Testis (tissue), 3 donors: Measurements from ENCODE around the gene GRIK2. TPM values are rescaled to one million over a fixed set of nuclear protein-coding genes. Genes with fewer than 3 reads are reported as not detected.

Experiments used
- DNase-seq: peaks from one replicate; pipeline ENCODE4 v3.0.0-alpha.2; 2019
- H3K27ac ChIP-seq, 2 donors: fragments of 200-600 bp; sonication (generic); one replicate each; pipeline ENCODE4 v1.5.1; 2019
- H3K27me3 ChIP-seq: fragments of 200-600 bp; sonication (generic); one replicate; pipeline ENCODE4 v1.5.1; 2019
- H3K36me3 ChIP-seq: fragments of 200-600 bp; sonication (generic); one replicate; pipeline ENCODE4 v1.5.1; 2017; ENCODE audit warnings: low read depth; ENCODE audit errors: missing control alignments
- H3K4me1 ChIP-seq: fragments of 200-600 bp; sonication (generic); one replicate; pipeline ENCODE4 v1.5.1; 2019
- H3K4me3 ChIP-seq, 2 donors: fragments of 200-600 bp; sonication (generic); one replicate each; pipeline ENCODE4 v1.5.1; 2017 to 2019
- H3K9me3 ChIP-seq: fragments of 200-600 bp; sonication (generic); one replicate; pipeline ENCODE4 v1.5.1; 2017
- CTCF ChIP-seq, 3 experiments: fragments of 450-650 bp in 2 of 3; fragments of 200-600 bp in 1 of 3; sonication (generic) in 1 of 3; IDR thresholded peaks; one replicate each; pipeline ENCODE4 v1.5.1; 2016 to 2019; ENCODE audit warnings: antibody characterized with exemption in 3 of 3, mild to moderate bottlenecking in 2 of 3, moderate library complexity in 1 of 3
- POLR2A ChIP-seq: fragments of 450-650 bp; IDR thresholded peaks from one replicate; pipeline ENCODE4 v1.6.1; 2017; ENCODE audit warnings: antibody characterized with exemption, mild to moderate bottlenecking, moderate library complexity
- WGBS, 2 donors: methylation state at CpG; one replicate each; pipeline ENCODE4 v1.1.5; 2018; 5-methylcytosine and 5-hydroxymethylcytosine counted together
- intact Hi-C: fragments of 100-400 bp; cut with DNase I; formaldehyde crosslinking; loops from one replicate; pipeline ENCODE4 v1.15.1; 2023; ENCODE audit warnings: low total_unique reads
- polyA plus RNA-seq: library from polyadenylated mRNA; stranded (reverse); fragments of 350-450 nt; fragmentation: Illumina TruSeq; extraction: RNeasy Lipid Tissue Mini Kit (QIAGEN cat#74804); gene quantifications from one replicate; pipeline ENCODE4 v1.2.3, GENCODE V29; 2014; ENCODE audit warnings: low read depth, low replicate concordance; ENCODE audit not compliant: insufficient read depth
- total RNA-seq, 2 donors: library from RNA; depleted of rRNA; stranded (reverse); fragments of >200 nt; gene quantifications; one replicate each; pipeline ENCODE4 v1.2.3, GENCODE V29; 2016

GRIK2 gene
- total and polyA plus RNA-seq, 3 donors from 2014 or later = 1.1 to 23.5 (median 12.4) TPM

GRCh38 chr6:101537753-101538316 is 144.3 kb downstream of the GRIK2 start:
- no peaks in the 10 kb centered on the region for H3K27me3 ChIP-seq
- no peak for DNase-seq
- no peak overlapping the region for H3K4me3 ChIP-seq
- no peak overlapping the region for H3K27ac ChIP-seq
- no peaks in the 10 kb centered on the region for H3K36me3 ChIP-seq
- H3K9me3 ChIP-seq = no peaks in the 10 kb centered on the region
- H3K4me1 ChIP-seq = no peaks in the 10 kb centered on the region
- TF ChIP-seq CTCF (IDR thresholded peaks at IDR 0.05) (no peak), POLR2A (no peak)
- WGBS, 2 donors = 71 to 87% methylated on average over 2 of the region's 2 CpGs
- intact Hi-C loops = no loop called here

GRCh38 chr6:101539510-101540245 is 146.2 kb downstream of the GRIK2 start:
- Histone ChIP-seq H3K4me1 (no peaks in the 10 kb centered on the region), H3K4me3 (no peak overlapping the region), H3K27me3 (no peaks in the 10 kb centered on the region), H3K36me3 (no peaks in the 10 kb centered on the region), H3K27ac (no peak overlapping the region), H3K9me3 (no peaks in the 10 kb centered on the region)
- DNase-seq = no peak
- TF ChIP-seq POLR2A = no peak
- intact Hi-C loops = no loop called here
- WGBS, 2 donors = 58 to 87% methylated on average over 4 of the region's 4 CpGs

GRCh38 chr6:101541894-101542293 is 148.4 kb downstream of the GRIK2 start:
- TF ChIP-seq CTCF (IDR thresholded peaks at IDR 0.05) (no peak), POLR2A (no peak)
- Histone ChIP-seq H3K36me3 (no peaks in the 10 kb centered on the region), H3K4me1 (no peaks in the 10 kb centered on the region), H3K27me3 (no peaks in the 10 kb centered on the region), H3K4me3 (no peak overlapping the region), H3K27ac (no peak overlapping the region), H3K9me3 (no peaks in the 10 kb centered on the region)
- WGBS, 2 donors = 64 to 81% methylated on average over 2 of the region's 2 CpGs
- DNase-seq = no peak
- intact Hi-C loops = no loop called here

DNA sequence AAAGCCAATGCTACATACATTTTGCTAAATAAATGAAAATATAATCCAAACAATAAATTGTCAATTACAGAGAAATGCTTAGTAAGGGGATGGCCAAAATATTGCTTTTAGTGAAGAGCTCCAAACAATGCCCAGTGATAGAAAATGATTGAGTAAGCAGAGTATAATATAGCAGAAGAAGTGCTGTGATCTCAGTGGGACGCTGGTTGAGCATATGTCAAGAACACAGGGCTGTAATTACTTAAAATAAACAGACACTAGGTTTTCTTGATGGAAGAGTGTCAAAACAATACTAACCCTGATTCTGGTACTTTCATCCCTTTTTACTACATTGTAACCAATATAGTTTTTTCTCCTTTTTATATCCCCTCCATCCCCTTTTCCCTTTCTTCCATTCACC is 150.3 kb downstream of the GRIK2 start:
- Histone ChIP-seq H3K27ac (no peak overlapping the region), H3K4me1 (no peaks in the 10 kb centered on the region), H3K36me3 (no peaks in the 10 kb centered on the region), H3K4me3 (no peak overlapping the region), H3K9me3 (no peaks in the 10 kb centered on the region), H3K27me3 (no peaks in the 10 kb centered on the region)
- intact Hi-C loops = no loop called here
- TF ChIP-seq CTCF (IDR thresholded peaks at IDR 0.05) (no peak), POLR2A (no peak)
- 69 to 81% methylated on average over 1 of the region's 1 CpG for WGBS, 2 donors
- DNase-seq = no peak

GRCh38 chr6:101544286-101544685 is 150.8 kb downstream of the GRIK2 start:
- no peaks in the 10 kb centered on the region for H3K36me3 ChIP-seq
- no peak for TF ChIP-seq CTCF (IDR thresholded peaks at IDR 0.05)
- TF ChIP-seq POLR2A = no peak
- H3K27ac ChIP-seq = no peak overlapping the region
- no peak overlapping the region for H3K4me3 ChIP-seq
- no peak for DNase-seq
- H3K4me1 ChIP-seq = no peaks in the 10 kb centered on the region
- WGBS, 2 donors = 86 to 92% methylated on average over 5 of the region's 5 CpGs
- intact Hi-C loops = no loop called here
- no peaks in the 10 kb centered on the region for H3K9me3 ChIP-seq
- no peaks in the 10 kb centered on the region for H3K27me3 ChIP-seq
